DOHH2 (cell line): ENCODE results near the gene OTUD1.

Experiments
- CTCF ChIP-seq: fragments of 200-600 bp; sonication (generic); IDR thresholded peaks from one replicate; pipeline ENCODE4 v1.5.1; 2014; ENCODE audit warnings: antibody characterized with exemption, mild to moderate bottlenecking, low read depth, low read length; ENCODE audit not compliant: poor library complexity, severe bottlenecking
- EZH2phosphoT487 ChIP-seq: fragments of 200-600 bp; sonication (generic); IDR thresholded peaks from 2 replicates; pipeline ENCODE4 v1.6.1; 2017; ENCODE audit warnings: borderline replicate concordance, mild to moderate bottlenecking, antibody characterized with exemption, low read length, moderate library complexity, mixed read lengths

GRCh38 chr10:23432639-23433038 is 6.2 kb upstream of the OTUD1 start:
- TF ChIP-seq CTCF (no peak), EZH2phosphoT487 (no peak)
